Stimulated activated naive CD8-positive, alpha-beta T cell treated with anti-CD3 and anti-CD28 coated beads, Interleukin-15, amount 100 ng/mL, for 72 hours (primary cell): ENCODE measurements around the gene ZEB1.

Experiments
- ATAC-seq: fragments of 150-1000 bp; cut with Tn5 transposase; 2 replicates; pipeline ENCODE4 v1.10.0; 2021; ENCODE audit warnings: mild to moderate bottlenecking, moderate library complexity
- DNase-seq, 2 donors: peaks; one replicate each; pipeline ENCODE4 v3.0.0; 2021 to 2022
- H3K27ac Mint-ChIP-seq, 2 donors: one replicate each; pipeline ENCODE4 v1.8.0; 2022; ENCODE audit warnings: mild to moderate bottlenecking in 2 of 2, mixed read lengths in 2 of 2, moderate library complexity in 2 of 2
- H3K27me3 Mint-ChIP-seq: one replicate; pipeline ENCODE4 v1.8.0; 2022; ENCODE audit warnings: mixed read lengths
- H3K4me1 Mint-ChIP-seq: one replicate; pipeline ENCODE4 v1.8.0; 2022; ENCODE audit warnings: mild to moderate bottlenecking, mixed read lengths
- H3K4me3 Mint-ChIP-seq, 2 donors: one replicate each; pipeline ENCODE4 v1.8.0; 2022; ENCODE audit warnings: mild to moderate bottlenecking in 2 of 2, mixed read lengths in 2 of 2, moderate library complexity in 1 of 2
- H3K9me3 Mint-ChIP-seq, 2 donors: one replicate each; pipeline ENCODE4 v1.8.0; 2022; ENCODE audit warnings: mixed read lengths in 2 of 2

The ZEB1 gene

DNA sequence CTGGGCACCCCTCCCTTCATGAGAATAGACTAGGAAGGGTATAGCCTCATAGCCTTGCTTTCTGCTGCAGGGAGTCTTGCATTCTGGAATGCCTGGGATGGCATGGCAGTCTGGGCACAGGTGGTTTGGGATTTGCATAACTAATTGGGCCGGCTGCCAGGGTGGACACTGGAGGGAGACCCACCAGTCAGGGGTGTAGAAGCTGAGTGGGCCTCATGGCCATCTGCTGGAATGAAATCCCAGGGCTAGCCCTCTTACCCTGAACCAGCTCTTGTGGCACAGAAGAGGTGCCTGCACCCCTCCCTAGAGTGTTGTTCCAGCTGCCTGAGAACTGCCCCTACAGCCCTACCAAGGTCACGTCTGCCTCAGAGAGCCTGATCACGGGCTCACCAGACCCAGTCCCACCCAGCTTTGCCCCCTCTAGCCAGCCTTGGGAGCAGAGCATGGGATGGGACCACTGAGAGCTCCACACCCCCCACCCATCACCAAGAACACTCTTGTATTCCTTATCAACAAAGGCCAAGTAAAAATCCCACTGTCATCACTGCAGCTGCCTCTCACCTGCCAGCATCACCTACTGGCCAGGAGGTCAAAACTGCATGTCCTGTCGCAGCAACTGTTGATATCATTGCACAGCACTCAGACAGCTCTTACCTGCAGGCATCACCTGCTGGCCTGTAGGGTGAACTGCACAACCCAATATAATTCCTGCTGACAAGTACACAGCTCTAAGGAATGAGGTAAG, 148.9 kb downstream of the ZEB1 start:
- Mint-ChIP-seq H3K4me1 (no peaks in the 10 kb centered on the region), H3K4me3 (no peak overlapping the region), H3K27me3 (no peaks in the 10 kb centered on the region), H3K9me3 (peaks cover 17 to 32% of the 10 kb centered on the region in 2 donors), H3K27ac (no peak overlapping the region)
- ATAC-seq (peak; percentile 57), DNase-seq (peak in 1 of 2 donors; percentile 11)

GRCh38 chr10:31468536-31468859, 149.5 kb downstream of the ZEB1 start:
- H3K27ac Mint-ChIP-seq: no peak overlapping the region

DNA sequence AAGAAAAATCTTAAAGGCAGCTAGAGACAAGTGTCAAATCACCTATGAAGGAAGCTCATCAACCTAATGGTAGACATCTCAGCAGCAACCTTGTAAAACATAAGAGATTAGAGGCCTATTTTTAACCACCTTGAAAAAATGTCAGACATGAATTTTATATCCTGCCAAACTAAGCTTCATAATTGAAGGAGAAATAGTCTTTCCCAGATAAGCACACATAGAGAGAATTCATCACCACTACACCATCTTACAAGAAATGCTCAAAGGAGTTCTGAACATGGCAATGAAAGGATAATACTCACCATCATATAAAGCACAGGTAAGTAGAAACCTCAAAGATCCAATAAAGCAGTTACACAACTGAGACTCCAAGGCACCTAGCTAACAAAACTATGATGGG, 156.5 kb downstream of the ZEB1 start:
- H3K9me3 Mint-ChIP-seq: peaks cover 13 to 33% of the 10 kb centered on the region in 2 donors
- no peaks in the 10 kb centered on the region for H3K27me3 Mint-ChIP-seq
- ATAC-seq: no peak

More at GRCh38 chr10:31468536-31468859, 149.5 kb downstream of the ZEB1 start:
- peaks cover 14 to 26% of the 10 kb centered on the region in 2 donors for H3K9me3 Mint-ChIP-seq
- ATAC-seq (no peak), DNase-seq (no peak)
- no peaks in the 10 kb centered on the region for H3K27me3 Mint-ChIP-seq
- no peak overlapping the region for H3K4me3 Mint-ChIP-seq
- H3K4me1 Mint-ChIP-seq: no peaks in the 10 kb centered on the region

DNA sequence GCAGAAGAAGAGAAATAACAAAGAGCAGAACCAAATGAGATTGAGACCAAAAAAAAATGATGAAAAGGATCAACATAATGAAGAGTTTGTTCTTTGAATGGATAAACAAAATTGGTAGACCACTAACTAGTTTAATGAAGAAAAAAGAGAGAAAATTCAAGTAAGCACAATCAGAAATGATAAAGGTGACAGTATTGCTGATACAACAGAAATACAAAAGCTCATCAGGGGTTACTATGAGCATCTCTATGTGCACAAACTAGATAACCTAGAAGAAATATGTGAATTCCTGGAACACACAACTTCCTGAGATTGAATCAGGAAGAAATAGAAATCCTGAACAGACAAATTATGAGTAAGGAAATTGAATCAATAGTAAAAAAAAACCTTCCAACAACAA, 157.1 kb downstream of the ZEB1 start:
- DNase-seq: no peak
- no peak for ATAC-seq
- Mint-ChIP-seq H3K4me1 (peaks cover 5% of the 10 kb centered on the region), H3K27ac (no peak overlapping the region), H3K9me3 (peaks cover 13 to 33% of the 10 kb centered on the region in 2 donors), H3K27me3 (no peaks in the 10 kb centered on the region), H3K4me3 (no peak overlapping the region)

More for the DNA sequence above, 156.5 kb downstream of the ZEB1 start:
- no peak overlapping the region for H3K4me3 Mint-ChIP-seq
- H3K4me1 Mint-ChIP-seq: peaks cover 5% of the 10 kb centered on the region
- H3K27ac Mint-ChIP-seq: no peak overlapping the region
- DNase-seq: no peak

DNA sequence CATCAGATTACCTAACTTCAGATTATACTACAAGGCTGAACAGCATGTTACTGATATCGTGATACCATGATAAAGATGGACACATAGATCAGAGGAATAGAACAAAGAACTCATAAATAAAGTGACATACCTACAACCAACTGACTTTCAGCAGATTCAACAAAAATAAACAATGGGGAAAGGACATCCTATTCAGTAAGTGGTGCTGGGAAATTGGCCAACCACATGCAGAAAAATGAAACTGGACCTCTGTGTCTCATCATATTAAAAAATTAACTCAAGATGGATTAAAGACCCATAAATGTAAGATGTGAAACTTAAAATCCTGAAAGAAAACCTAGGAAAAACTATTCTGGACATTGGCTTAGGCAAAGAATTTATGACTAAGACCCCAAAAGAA, 158.6 kb downstream of the ZEB1 start:
- H3K27me3 Mint-ChIP-seq: no peaks in the 10 kb centered on the region
- H3K27ac Mint-ChIP-seq: no peak overlapping the region
- no peak overlapping the region for H3K4me3 Mint-ChIP-seq
- DNase-seq (no peak), ATAC-seq (no peak)
- peaks cover 5% of the 10 kb centered on the region for H3K4me1 Mint-ChIP-seq
- H3K9me3 Mint-ChIP-seq: peaks cover 13 to 33% of the 10 kb centered on the region in 2 donors

DNA sequence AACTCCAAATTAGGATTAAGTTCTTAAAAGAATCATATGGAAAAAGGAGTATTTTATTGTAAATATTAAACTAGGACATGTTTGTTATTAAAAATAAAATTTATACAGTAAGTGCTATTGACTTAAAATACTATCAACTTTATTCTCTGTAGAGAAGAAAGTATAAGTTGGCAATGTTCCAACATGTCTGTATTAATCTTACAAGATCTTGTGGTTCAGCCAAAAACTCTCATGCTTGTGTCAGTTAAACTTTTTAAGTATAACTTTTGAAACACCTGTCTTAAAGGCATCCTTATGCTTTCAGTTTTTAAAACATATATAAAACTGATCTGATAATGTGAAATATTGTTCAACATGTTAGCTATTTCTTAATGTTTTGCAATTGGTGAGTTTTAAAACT, 160.7 kb downstream of the ZEB1 start:
- ATAC-seq (no peak), DNase-seq (no peak)
- Mint-ChIP-seq H3K4me3 (no peak overlapping the region), H3K9me3 (peaks cover 13 to 33% of the 10 kb centered on the region in 2 donors), H3K27me3 (no peaks in the 10 kb centered on the region), H3K27ac (no peak overlapping the region), H3K4me1 (peaks cover 5% of the 10 kb centered on the region)

GRCh38 chr10:31483546-31483945, 164.5 kb downstream of the ZEB1 start:
- H3K4me1 Mint-ChIP-seq: no peaks in the 10 kb centered on the region
- H3K9me3 Mint-ChIP-seq: peaks cover 0 to 12% of the 10 kb centered on the region in 2 donors
- no peak overlapping the region for H3K4me3 Mint-ChIP-seq
- no peaks in the 10 kb centered on the region for H3K27me3 Mint-ChIP-seq
- ATAC-seq (no peak), DNase-seq (no peak)
- no peak overlapping the region for H3K27ac Mint-ChIP-seq

GRCh38 chr10:31484431-31485135, 165.6 kb downstream of the ZEB1 start:
- Mint-ChIP-seq H3K9me3 (peaks cover 0 to 14% of the 10 kb centered on the region in 2 donors), H3K4me1 (no peaks in the 10 kb centered on the region), H3K27me3 (no peaks in the 10 kb centered on the region), H3K4me3 (no peak overlapping the region), H3K27ac (no peak overlapping the region)
- ATAC-seq: no peak
- no peak for DNase-seq

DNA sequence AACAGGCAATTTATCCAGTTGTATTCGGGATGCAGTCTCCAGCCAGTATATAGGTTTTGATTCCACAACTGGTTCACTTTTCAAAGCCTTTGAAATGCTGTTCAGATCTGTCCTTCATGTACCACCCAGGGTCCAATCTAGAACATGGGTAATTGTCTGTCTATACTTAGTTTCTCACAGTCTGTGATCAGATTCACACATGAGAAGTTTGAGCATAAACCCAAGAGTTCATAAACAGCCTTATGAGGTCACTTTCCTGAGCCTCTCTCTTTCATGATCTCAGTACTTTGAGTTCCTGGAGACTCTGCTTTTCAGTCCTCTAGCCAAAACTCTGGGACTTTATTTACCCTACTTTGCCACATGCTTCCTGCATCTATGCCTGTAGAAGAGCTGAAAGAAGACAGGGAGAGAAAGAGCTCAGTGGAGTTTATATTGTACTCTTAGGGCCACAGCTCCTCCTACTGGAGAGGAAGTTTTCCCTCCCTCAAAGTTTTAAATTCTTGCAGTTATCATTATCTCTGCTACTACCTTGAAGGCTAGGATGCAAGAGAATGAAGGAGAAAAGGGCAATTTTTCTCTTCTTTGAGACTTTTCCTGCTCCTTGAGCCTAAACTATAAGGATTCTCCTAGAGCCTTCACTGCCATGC, 172.0 kb downstream of the ZEB1 start:
- ATAC-seq (no peak), DNase-seq (no peak)
- no peaks in the 10 kb centered on the region for H3K27me3 Mint-ChIP-seq
- H3K4me3 Mint-ChIP-seq: no peak overlapping the region
- H3K27ac Mint-ChIP-seq: no peak overlapping the region
- peaks cover 0 to 10% of the 10 kb centered on the region in 2 donors for H3K9me3 Mint-ChIP-seq
- H3K4me1 Mint-ChIP-seq: no peaks in the 10 kb centered on the region

GRCh38 chr10:31507427-31507826, 188.4 kb downstream of the ZEB1 start:
- H3K4me1 Mint-ChIP-seq: peaks cover 17% of the 10 kb centered on the region
- H3K27me3 Mint-ChIP-seq: no peaks in the 10 kb centered on the region
- H3K27ac Mint-ChIP-seq: peak overlapping the region in 1 of 2 donors; percentile 84
- DNase-seq: no peak
- H3K4me3 Mint-ChIP-seq: no peak overlapping the region
- H3K9me3 Mint-ChIP-seq: peaks cover 45 to 46% of the 10 kb centered on the region in 2 donors
- no peak for ATAC-seq

DNA sequence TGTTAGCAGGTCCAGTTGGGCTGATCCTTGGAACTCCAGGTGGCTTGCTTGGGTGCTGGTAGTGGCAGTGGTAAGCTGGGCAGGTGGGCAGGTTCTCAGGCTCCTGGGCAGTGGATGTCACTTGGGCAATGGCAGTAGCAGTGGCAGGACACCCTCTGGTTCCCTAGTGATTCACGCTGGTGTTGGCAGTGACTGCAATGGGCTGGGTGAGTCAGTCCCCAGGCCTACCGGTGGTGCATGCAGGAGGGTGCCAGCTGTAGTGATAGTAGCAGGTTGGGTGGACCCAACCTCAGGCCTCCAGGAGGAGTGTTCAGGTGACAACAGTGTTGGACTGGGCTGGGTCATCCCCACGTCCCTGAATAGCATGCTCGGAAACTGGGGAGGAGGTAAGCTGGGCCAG, 189.2 kb downstream of the ZEB1 start:
- no peak for ATAC-seq
- peaks cover 45 to 46% of the 10 kb centered on the region in 2 donors for H3K9me3 Mint-ChIP-seq
- no peak overlapping the region for H3K4me3 Mint-ChIP-seq
- no peak for DNase-seq
- H3K4me1 Mint-ChIP-seq: peaks cover 17% of the 10 kb centered on the region
- H3K27ac Mint-ChIP-seq: peak overlapping the region in 1 of 2 donors; percentile 80
- no peaks in the 10 kb centered on the region for H3K27me3 Mint-ChIP-seq

- H3K4me1 Mint-ChIP-seq: peaks cover 17% of the 10 kb centered on the region
- ATAC-seq: no peak
- DNase-seq: no peak
- no peak overlapping the region for H3K27ac Mint-ChIP-seq
- H3K9me3 Mint-ChIP-seq: peaks cover 40 to 42% of the 10 kb centered on the region in 2 donors
- H3K27me3 Mint-ChIP-seq: no peaks in the 10 kb centered on the region
- no peak overlapping the region for H3K4me3 Mint-ChIP-seq
Observed at GRCh38 chr10:31508882-31509281, 189.9 kb downstream of the ZEB1 start.

- DNase-seq (no peak), ATAC-seq (no peak)
- Mint-ChIP-seq H3K27ac (no peak overlapping the region), H3K4me3 (no peak overlapping the region), H3K4me1 (peaks cover 17% of the 10 kb centered on the region), H3K9me3 (peaks cover 28 to 31% of the 10 kb centered on the region in 2 donors), H3K27me3 (no peaks in the 10 kb centered on the region)
Observed at GRCh38 chr10:31509989-31510388, 191.0 kb downstream of the ZEB1 start.

DNA sequence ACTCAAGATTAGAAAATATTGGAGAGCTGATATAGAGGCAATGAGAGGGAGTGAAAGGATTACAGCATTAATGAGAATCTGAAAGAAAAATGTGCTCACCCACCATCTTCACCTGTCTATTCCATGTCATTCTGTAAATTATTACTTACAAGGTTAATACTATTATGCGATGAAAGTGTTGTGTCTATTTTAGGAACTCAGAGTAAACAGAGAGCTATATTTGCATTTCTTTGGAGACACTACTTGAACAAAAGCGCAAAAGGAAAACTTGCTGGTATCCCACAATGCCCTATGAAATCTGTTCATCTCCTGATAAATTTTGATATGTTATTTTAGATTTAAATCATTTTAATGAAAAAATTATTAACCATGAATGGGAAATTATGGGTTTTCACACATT, 196.1 kb downstream of the ZEB1 start:
- Mint-ChIP-seq H3K4me3 (no peak overlapping the region), H3K9me3 (no peaks in the 10 kb centered on the region), H3K27ac (no peak overlapping the region), H3K4me1 (no peaks in the 10 kb centered on the region), H3K27me3 (no peaks in the 10 kb centered on the region)
- no peak for ATAC-seq
- no peak for DNase-seq

DNA sequence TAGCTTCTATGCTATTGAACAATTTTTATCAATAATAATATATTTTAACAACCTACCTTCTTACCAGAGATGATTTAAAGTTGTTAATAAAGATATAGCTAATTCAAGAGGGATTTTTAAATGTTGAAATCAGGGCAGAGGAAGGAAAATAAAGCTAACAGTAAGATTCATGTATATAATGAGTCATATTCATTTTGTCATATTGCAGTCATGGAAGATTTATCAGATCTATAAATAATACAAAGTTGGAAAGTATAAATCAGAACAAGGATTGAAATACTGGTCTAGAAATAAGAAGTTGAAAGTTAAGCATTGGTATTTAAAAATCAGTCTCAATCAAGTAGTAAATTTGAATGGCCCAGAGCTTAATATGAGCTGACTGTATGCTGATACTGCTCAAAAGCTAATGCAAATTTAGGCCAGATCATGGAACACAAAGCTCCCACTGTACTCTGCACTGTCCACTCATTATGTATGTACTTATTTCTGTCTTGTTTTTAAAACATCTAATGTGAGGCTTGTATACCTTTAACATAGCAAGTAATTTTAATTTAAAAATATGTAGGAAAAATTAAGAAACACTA, 196.9 kb downstream of the ZEB1 start:
- Mint-ChIP-seq H3K4me1 (no peaks in the 10 kb centered on the region), H3K27ac (peak overlapping the region in 1 of 2 donors; percentile 62), H3K27me3 (no peaks in the 10 kb centered on the region), H3K4me3 (no peak overlapping the region), H3K9me3 (no peaks in the 10 kb centered on the region)
- DNase-seq (no peak), ATAC-seq (no peak)
